ENCODE measurements around the gene EFNB1. TPM values are rescaled to one million over a fixed set of nuclear protein-coding genes. Genes with fewer than 3 reads are reported as not detected.

Gene EFNB1
- total RNA-seq, 3 donors from 2014 or later (not counting 1 experiment from before 2014, with no cell fraction given) = 3.2 to 4.7 (median 3.3) TPM

- Mint-ChIP-seq H3K9me3 (no peaks in the 10 kb centered on the region), H3K36me3 (no peaks in the 10 kb centered on the region), H3K4me3 (no peak overlapping the region), H3K4me1 (peaks cover 0 to 6% of the 10 kb centered on the region in 2 donors), H3K27me3 (ENCODE audit: low read depth in 2 of 2) (no peaks in the 10 kb centered on the region), H3K27ac (no peak overlapping the region)
- DNase-seq (no peak), ATAC-seq (no peak)
- Histone ChIP-seq H3K27ac (ENCODE audit: low read length) (no peak overlapping the region), H3K4me1 (ENCODE audit: control insufficient read depth, insufficient read depth, low read length) (peaks cover 11% of the 10 kb centered on the region), H3K4me3 (ENCODE audit: low read length) (no peak overlapping the region), H3K36me3 (ENCODE audit: control insufficient read depth, insufficient read depth, low read length) (no peaks in the 10 kb centered on the region), H3K9me3 (ENCODE audit: control insufficient read depth, insufficient read depth, low read length) (no peaks in the 10 kb centered on the region), H3K27me3 (ENCODE audit: control insufficient read depth, insufficient read depth, low read length) (no peaks in the 10 kb centered on the region)
- intact Hi-C loops (cut with micrococcal nuclease) = no loop called here
- no peak for TF ChIP-seq CTCF (IDR thresholded peaks at IDR 0.05)
- 82% methylated on average over 1 of the region's 1 CpG for WGBS (ENCODE audit: insufficient coverage)
Observed at GRCh38 chrX:68843992-68844391, 15.2 kb downstream of the EFNB1 start.

GRCh38 chrX:68844581-68844980, 15.8 kb downstream of the EFNB1 start:
- peaks cover 11% of the 10 kb centered on the region for H3K4me1 ChIP-seq (ENCODE audit: control insufficient read depth, insufficient read depth, low read length)
- H3K36me3 ChIP-seq (ENCODE audit: control insufficient read depth, insufficient read depth, low read length) = no peaks in the 10 kb centered on the region
- H3K9me3 ChIP-seq (ENCODE audit: control insufficient read depth, insufficient read depth, low read length) = no peaks in the 10 kb centered on the region
- DNase-seq = no peak
- no peak overlapping the region for H3K4me3 ChIP-seq (ENCODE audit: low read length)
- H3K27ac Mint-ChIP-seq = no peak overlapping the region
- peaks cover 0 to 6% of the 10 kb centered on the region in 2 donors for H3K4me1 Mint-ChIP-seq
- no peak overlapping the region for H3K4me3 Mint-ChIP-seq
- 43% methylated on average over 5 of the region's 5 CpGs for WGBS (ENCODE audit: insufficient coverage)
- intact Hi-C loops (cut with micrococcal nuclease) = no loop called here
- H3K27me3 ChIP-seq (ENCODE audit: control insufficient read depth, insufficient read depth, low read length) = no peaks in the 10 kb centered on the region
- no peak overlapping the region for H3K27ac ChIP-seq (ENCODE audit: low read length)
- no peak for TF ChIP-seq CTCF (IDR thresholded peaks at IDR 0.05)
- no peaks in the 10 kb centered on the region for H3K9me3 Mint-ChIP-seq
- no peak for ATAC-seq
- no peaks in the 10 kb centered on the region for H3K36me3 Mint-ChIP-seq
- no peaks in the 10 kb centered on the region for H3K27me3 Mint-ChIP-seq (ENCODE audit: low read depth in 2 of 2)

GRCh38 chrX:68846536-68846935, 17.7 kb downstream of the EFNB1 start:
- TF ChIP-seq CTCF (IDR thresholded peaks at IDR 0.05) = no peak
- intact Hi-C loops (cut with micrococcal nuclease) = no loop called here
- H3K4me3 ChIP-seq (ENCODE audit: low read length) = no peak overlapping the region
- no peak for ATAC-seq
- no peaks in the 10 kb centered on the region for H3K36me3 Mint-ChIP-seq
- peaks cover 0 to 6% of the 10 kb centered on the region in 2 donors for H3K4me1 Mint-ChIP-seq
- H3K27ac Mint-ChIP-seq = no peak overlapping the region
- no peak for DNase-seq
- 94% methylated on average over 6 of the region's 6 CpGs for WGBS (ENCODE audit: insufficient coverage)
- no peaks in the 10 kb centered on the region for H3K36me3 ChIP-seq (ENCODE audit: control insufficient read depth, insufficient read depth, low read length)
- no peaks in the 10 kb centered on the region for H3K27me3 ChIP-seq (ENCODE audit: control insufficient read depth, insufficient read depth, low read length)
- no peaks in the 10 kb centered on the region for H3K9me3 Mint-ChIP-seq
- H3K9me3 ChIP-seq (ENCODE audit: control insufficient read depth, insufficient read depth, low read length) = no peaks in the 10 kb centered on the region
- no peak overlapping the region for H3K4me3 Mint-ChIP-seq
- peaks cover 9% of the 10 kb centered on the region for H3K4me1 ChIP-seq (ENCODE audit: control insufficient read depth, insufficient read depth, low read length)
- no peaks in the 10 kb centered on the region for H3K27me3 Mint-ChIP-seq (ENCODE audit: low read depth in 2 of 2)
- no peak overlapping the region for H3K27ac ChIP-seq (ENCODE audit: low read length)

GRCh38 chrX:68847172-68847571, 18.4 kb downstream of the EFNB1 start:
- intact Hi-C loops (cut with micrococcal nuclease) = no loop called here
- Histone ChIP-seq H3K27ac (ENCODE audit: low read length) (no peak overlapping the region), H3K9me3 (ENCODE audit: control insufficient read depth, insufficient read depth, low read length) (no peaks in the 10 kb centered on the region), H3K4me1 (ENCODE audit: control insufficient read depth, insufficient read depth, low read length) (peaks cover 7% of the 10 kb centered on the region), H3K4me3 (ENCODE audit: low read length) (no peak overlapping the region), H3K36me3 (ENCODE audit: control insufficient read depth, insufficient read depth, low read length) (no peaks in the 10 kb centered on the region), H3K27me3 (ENCODE audit: control insufficient read depth, insufficient read depth, low read length) (no peaks in the 10 kb centered on the region)
- TF ChIP-seq CTCF (IDR thresholded peaks at IDR 0.05) = no peak
- peaks cover 0 to 6% of the 10 kb centered on the region in 2 donors for H3K4me1 Mint-ChIP-seq
- ATAC-seq (no peak), DNase-seq (no peak)
- H3K36me3 Mint-ChIP-seq = no peaks in the 10 kb centered on the region
- no peaks in the 10 kb centered on the region for H3K9me3 Mint-ChIP-seq
- WGBS (ENCODE audit: insufficient coverage) = 95% methylated on average over 4 of the region's 4 CpGs
- H3K4me3 Mint-ChIP-seq = no peak overlapping the region
- no peak overlapping the region for H3K27ac Mint-ChIP-seq
- H3K27me3 Mint-ChIP-seq (ENCODE audit: low read depth in 2 of 2) = no peaks in the 10 kb centered on the region

All from natural killer cell (primary cell).